ENCODE results near the gene EPG5. TPM values are rescaled to one million over a fixed set of nuclear protein-coding genes. Genes with fewer than 3 reads are reported as not detected.

The EPG5 gene
- total RNA-seq, 1 donor from 2014 or later = 23.3 TPM

GRCh38 chr18:45860971-45861370 is 106.2 kb downstream of the EPG5 start:
- TF ChIP-seq, protein P1, sequence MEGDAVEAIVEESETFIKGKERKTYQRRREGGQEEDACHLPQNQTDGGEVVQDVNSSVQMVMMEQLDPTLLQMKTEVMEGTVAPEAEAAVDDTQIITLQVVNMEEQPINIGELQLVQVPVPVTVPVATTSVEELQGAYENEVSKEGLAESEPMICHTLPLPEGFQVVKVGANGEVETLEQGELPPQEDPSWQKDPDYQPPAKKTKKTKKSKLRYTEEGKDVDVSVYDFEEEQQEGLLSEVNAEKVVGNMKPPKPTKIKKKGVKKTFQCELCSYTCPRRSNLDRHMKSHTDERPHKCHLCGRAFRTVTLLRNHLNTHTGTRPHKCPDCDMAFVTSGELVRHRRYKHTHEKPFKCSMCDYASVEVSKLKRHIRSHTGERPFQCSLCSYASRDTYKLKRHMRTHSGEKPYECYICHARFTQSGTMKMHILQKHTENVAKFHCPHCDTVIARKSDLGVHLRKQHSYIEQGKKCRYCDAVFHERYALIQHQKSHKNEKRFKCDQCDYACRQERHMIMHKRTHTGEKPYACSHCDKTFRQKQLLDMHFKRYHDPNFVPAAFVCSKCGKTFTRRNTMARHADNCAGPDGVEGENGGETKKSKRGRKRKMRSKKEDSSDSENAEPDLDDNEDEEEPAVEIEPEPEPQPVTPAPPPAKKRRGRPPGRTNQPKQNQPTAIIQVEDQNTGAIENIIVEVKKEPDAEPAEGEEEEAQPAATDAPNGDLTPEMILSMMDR (IDR thresholded peaks at IDR 0.05) = no peak
- Mint-ChIP-seq H3K9me3 (ENCODE audit: low read depth) (no peaks in the 10 kb centered on the region), H3K27me3 (ENCODE audit: low read depth) (no peaks in the 10 kb centered on the region), H3K36me3 (ENCODE audit: low read depth) (peaks cover 65% of the 10 kb centered on the region), H3K4me3 (ENCODE audit: unreplicated experiment) (no peak overlapping the region), H3K27ac (ENCODE audit: unreplicated experiment) (no peak overlapping the region), H3K4me1 (ENCODE audit: low read depth) (no peaks in the 10 kb centered on the region)
- no peak for DNase-seq (ENCODE audit: low spot score)

- Mint-ChIP-seq H3K27me3 (ENCODE audit: low read depth) (no peaks in the 10 kb centered on the region), H3K4me1 (ENCODE audit: low read depth) (no peaks in the 10 kb centered on the region), H3K27ac (ENCODE audit: unreplicated experiment) (no peak overlapping the region), H3K9me3 (ENCODE audit: low read depth) (no peaks in the 10 kb centered on the region), H3K36me3 (ENCODE audit: low read depth) (peaks cover 62% of the 10 kb centered on the region), H3K4me3 (ENCODE audit: unreplicated experiment) (no peak overlapping the region)
- TF ChIP-seq, protein P1 (IDR thresholded peaks at IDR 0.05) = no peak
- DNase-seq (ENCODE audit: low spot score) = no peak
Observed at GRCh38 chr18:45860492-45860891, 106.6 kb downstream of the EPG5 start.

- H3K4me3 Mint-ChIP-seq (ENCODE audit: unreplicated experiment) = no peak overlapping the region
- no peaks in the 10 kb centered on the region for H3K9me3 Mint-ChIP-seq (ENCODE audit: low read depth)
- peaks cover 57% of the 10 kb centered on the region for H3K36me3 Mint-ChIP-seq (ENCODE audit: low read depth)
- DNase-seq (ENCODE audit: low spot score) = no peak
- no peaks in the 10 kb centered on the region for H3K4me1 Mint-ChIP-seq (ENCODE audit: low read depth)
- TF ChIP-seq, protein P1 (IDR thresholded peaks at IDR 0.05) = no peak
- no peaks in the 10 kb centered on the region for H3K27me3 Mint-ChIP-seq (ENCODE audit: low read depth)
- no peak overlapping the region for H3K27ac Mint-ChIP-seq (ENCODE audit: unreplicated experiment)
Observed at GRCh38 chr18:45859334-45859733, 107.8 kb downstream of the EPG5 start.

DNA sequence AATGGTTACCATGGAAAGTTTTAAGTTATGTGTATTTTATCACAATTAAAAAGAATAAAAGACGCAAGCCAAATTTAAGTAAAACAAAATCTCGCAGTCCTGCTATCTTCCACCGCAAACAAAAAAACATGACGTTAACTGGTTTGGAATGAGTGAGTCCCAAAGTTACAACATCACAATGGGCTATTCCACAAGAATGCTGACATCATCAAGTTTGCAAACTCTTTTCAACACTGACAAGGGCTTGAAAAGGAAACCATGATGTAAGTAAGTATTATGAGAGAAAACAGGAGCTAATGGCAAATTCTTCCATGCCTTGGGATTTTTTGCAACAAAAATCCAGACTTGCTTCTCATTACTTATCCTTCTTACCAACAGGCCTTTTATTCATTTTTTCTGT is 110.6 kb downstream of the EPG5 start:
- no peak overlapping the region for H3K4me3 Mint-ChIP-seq (ENCODE audit: unreplicated experiment)
- no peak for DNase-seq (ENCODE audit: low spot score)
- no peak overlapping the region for H3K27ac Mint-ChIP-seq (ENCODE audit: unreplicated experiment)
- no peaks in the 10 kb centered on the region for H3K4me1 Mint-ChIP-seq (ENCODE audit: low read depth)
- no peaks in the 10 kb centered on the region for H3K9me3 Mint-ChIP-seq (ENCODE audit: low read depth)
- TF ChIP-seq, protein P1 (IDR thresholded peaks at IDR 0.05) = no peak
- H3K27me3 Mint-ChIP-seq (ENCODE audit: low read depth) = no peaks in the 10 kb centered on the region
- H3K36me3 Mint-ChIP-seq (ENCODE audit: low read depth) = peaks cover 51% of the 10 kb centered on the region

GRCh38 chr18:45854036-45854586 is 113.0 kb downstream of the EPG5 start:
- Mint-ChIP-seq H3K27ac (ENCODE audit: unreplicated experiment) (no peak overlapping the region), H3K4me3 (ENCODE audit: unreplicated experiment) (no peak overlapping the region), H3K4me1 (ENCODE audit: low read depth) (no peaks in the 10 kb centered on the region), H3K27me3 (ENCODE audit: low read depth) (no peaks in the 10 kb centered on the region), H3K9me3 (ENCODE audit: low read depth) (no peaks in the 10 kb centered on the region), H3K36me3 (ENCODE audit: low read depth) (peaks cover 50% of the 10 kb centered on the region)
- no peak for DNase-seq (ENCODE audit: low spot score)
- TF ChIP-seq, protein P1 (IDR thresholded peaks at IDR 0.05) = no peak

All from chondrocyte (in vitro differentiated cells).